ENCODE measurements around the gene GABRG3. TPM values are rescaled to one million over a fixed set of nuclear protein-coding genes. Genes with fewer than 3 reads are reported as not detected.
"Not testable (repeated sequence)": the region's sequence is repeated elsewhere in the genome, so short reads cannot be mapped to it uniquely, and the experiment has no call there.

The GABRG3 gene
- total RNA-seq, 1 donor from 2014 or later = 0.24 TPM

DNA sequence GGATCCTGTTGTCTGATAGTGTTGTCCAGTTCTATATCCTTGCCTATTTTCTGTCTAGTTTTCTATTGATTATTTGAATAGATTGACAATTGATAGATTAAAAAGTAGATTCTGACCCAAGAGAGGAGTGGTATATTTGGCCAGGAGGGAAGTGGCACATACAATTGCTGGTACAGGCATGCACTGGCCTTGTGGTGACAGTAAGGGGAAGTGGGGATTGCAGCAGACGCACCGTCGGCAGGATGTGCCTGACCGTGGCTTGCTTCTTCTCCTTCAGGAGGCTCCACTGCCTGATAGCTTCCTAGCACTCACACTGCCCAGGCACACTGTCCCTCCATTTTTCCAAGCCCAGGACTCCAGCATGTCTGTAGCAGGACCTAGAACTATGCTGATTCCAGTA is 10.5 kb downstream of the GABRG3 start:
- no peak for TF ChIP-seq CTCF (IDR thresholded peaks at IDR 0.05; ENCODE audit: unreplicated experiment)
- Mint-ChIP-seq H3K27me3 (peaks cover 4% of the 10 kb centered on the region), H3K27ac (no peak overlapping the region), H3K4me1 (ENCODE audit: low read depth) (no peaks in the 10 kb centered on the region), H3K4me3 (ENCODE audit: low read depth) (no peak overlapping the region), H3K9me3 (ENCODE audit: low read depth) (no peaks in the 10 kb centered on the region), H3K36me3 (ENCODE audit: insufficient read depth) (no peaks in the 10 kb centered on the region)
- DNase-seq (ENCODE audit: low spot score, unreplicated experiment) = no peak

GRCh38 chr15:26983822-26984221 is 12.8 kb downstream of the GABRG3 start:
- H3K27ac Mint-ChIP-seq = no peak overlapping the region
- no peak overlapping the region for H3K4me3 Mint-ChIP-seq (ENCODE audit: low read depth)
- H3K9me3 Mint-ChIP-seq (ENCODE audit: low read depth) = no peaks in the 10 kb centered on the region
- TF ChIP-seq CTCF (IDR thresholded peaks at IDR 0.05; ENCODE audit: unreplicated experiment) = peak; percentile 21
- no peaks in the 10 kb centered on the region for H3K36me3 Mint-ChIP-seq (ENCODE audit: insufficient read depth)
- H3K4me1 Mint-ChIP-seq (ENCODE audit: low read depth) = no peaks in the 10 kb centered on the region
- no peak for DNase-seq (ENCODE audit: low spot score, unreplicated experiment)
- no peaks in the 10 kb centered on the region for H3K27me3 Mint-ChIP-seq

- no peaks in the 10 kb centered on the region for H3K27me3 Mint-ChIP-seq
- no peak overlapping the region for H3K4me3 Mint-ChIP-seq (ENCODE audit: low read depth)
- no peaks in the 10 kb centered on the region for H3K9me3 Mint-ChIP-seq (ENCODE audit: low read depth)
These were observed 14.1 kb downstream of the GABRG3 start for GRCh38 chr15:26985050-26985449.

GRCh38 chr15:26996250-26996649 is 25.3 kb downstream of the GABRG3 start:
- peaks cover 30% of the 10 kb centered on the region for H3K9me3 Mint-ChIP-seq (ENCODE audit: low read depth)
- H3K36me3 Mint-ChIP-seq (ENCODE audit: insufficient read depth) = no peaks in the 10 kb centered on the region
- H3K4me3 Mint-ChIP-seq (ENCODE audit: low read depth) = no peak overlapping the region
- H3K27ac Mint-ChIP-seq = no peak overlapping the region
- H3K27me3 Mint-ChIP-seq = peaks cover 5% of the 10 kb centered on the region
- no peak for DNase-seq (ENCODE audit: low spot score, unreplicated experiment)
- TF ChIP-seq CTCF (IDR thresholded peaks at IDR 0.05; ENCODE audit: unreplicated experiment) = no peak
- H3K4me1 Mint-ChIP-seq (ENCODE audit: low read depth) = no peaks in the 10 kb centered on the region

More at GRCh38 chr15:26985050-26985449, 14.1 kb downstream of the GABRG3 start:
- TF ChIP-seq CTCF (IDR thresholded peaks at IDR 0.05; ENCODE audit: unreplicated experiment) = no peak
- DNase-seq (ENCODE audit: low spot score, unreplicated experiment) = no peak
- no peaks in the 10 kb centered on the region for H3K4me1 Mint-ChIP-seq (ENCODE audit: low read depth)
- no peak overlapping the region for H3K27ac Mint-ChIP-seq
- no peaks in the 10 kb centered on the region for H3K36me3 Mint-ChIP-seq (ENCODE audit: insufficient read depth)

- DNase-seq (ENCODE audit: low spot score, unreplicated experiment); H3K27me3 Mint-ChIP-seq; H3K9me3 Mint-ChIP-seq (ENCODE audit: low read depth); H3K36me3 Mint-ChIP-seq (ENCODE audit: insufficient read depth); H3K4me1 Mint-ChIP-seq (ENCODE audit: low read depth); H3K4me3 Mint-ChIP-seq (ENCODE audit: low read depth); H3K27ac Mint-ChIP-seq: not testable (repeated sequence)
These were observed 32.0 kb downstream of the GABRG3 start for GRCh38 chr15:27003003-27003402.

GRCh38 chr15:27004226-27004625 is 33.2 kb downstream of the GABRG3 start:
- H3K9me3 Mint-ChIP-seq (ENCODE audit: low read depth); H3K36me3 Mint-ChIP-seq (ENCODE audit: insufficient read depth); H3K4me1 Mint-ChIP-seq (ENCODE audit: low read depth); H3K4me3 Mint-ChIP-seq (ENCODE audit: low read depth); H3K27ac Mint-ChIP-seq; H3K27me3 Mint-ChIP-seq; DNase-seq (ENCODE audit: low spot score, unreplicated experiment): not testable (repeated sequence)
